Activated CD8-positive, alpha-beta memory T cell treated with anti-CD3 and anti-CD28 coated beads, Interleukin-2, amount 10 ng/mL, durations not matched to agents 7 days and 5 days (primary cell): ENCODE data around the gene KREMEN2. TPM values are rescaled to one million over a fixed set of nuclear protein-coding genes. Genes with fewer than 3 reads are reported as not detected.
"Not testable (repeated sequence)": the region's sequence is repeated elsewhere in the genome, so short reads cannot be mapped to it uniquely, and the experiment has no call there.

ENCODE experiments used
- ATAC-seq: fragments of 150-1000 bp; cut with Tn5 transposase; one replicate; pipeline ENCODE4 v1.10.0; 2021; ENCODE audit warnings: moderate library complexity
- CTCF ChIA-PET: fragments of 350-600 bp; sonication (Branson Sonifier 250); formaldehyde crosslinking; loops from one replicate; lab custom pipeline; 2021; ENCODE audit warnings: antibody characterized with exemption; lab: Charles Lee
- DNase-seq: peaks from one replicate; pipeline ENCODE4 v3.0.0-alpha.2; 2020
- H3K27ac Mint-ChIP-seq: one replicate; pipeline ENCODE4 v1.8.0; 2021; ENCODE audit warnings: mild to moderate bottlenecking, mixed read lengths
- H3K27me3 Mint-ChIP-seq: one replicate; pipeline ENCODE4 v1.8.0; 2021; ENCODE audit warnings: mixed read lengths
- H3K36me3 Mint-ChIP-seq: one replicate; pipeline ENCODE4 v1.8.0; 2021; ENCODE audit warnings: mild to moderate bottlenecking, mixed read lengths
- H3K4me1 Mint-ChIP-seq: one replicate; pipeline ENCODE4 v1.8.0; 2021; ENCODE audit warnings: mixed read lengths
- H3K4me3 Mint-ChIP-seq: one replicate; pipeline ENCODE4 v1.8.0; 2021; ENCODE audit warnings: mild to moderate bottlenecking, moderate library complexity, mixed read lengths
- H3K9me3 Mint-ChIP-seq: one replicate; pipeline ENCODE4 v1.8.0; 2022; ENCODE audit warnings: low read depth, mixed read lengths
- total RNA-seq, 2 experiments: library from RNA; stranded (reverse); gene quantifications; one replicate each; pipeline ENCODE4 v1.2.3, GENCODE V29; 2021

KREMEN2 gene
- total RNA-seq, 2 experiments from 2014 or later, result 0.35 to 0.40 TPM

DNA sequence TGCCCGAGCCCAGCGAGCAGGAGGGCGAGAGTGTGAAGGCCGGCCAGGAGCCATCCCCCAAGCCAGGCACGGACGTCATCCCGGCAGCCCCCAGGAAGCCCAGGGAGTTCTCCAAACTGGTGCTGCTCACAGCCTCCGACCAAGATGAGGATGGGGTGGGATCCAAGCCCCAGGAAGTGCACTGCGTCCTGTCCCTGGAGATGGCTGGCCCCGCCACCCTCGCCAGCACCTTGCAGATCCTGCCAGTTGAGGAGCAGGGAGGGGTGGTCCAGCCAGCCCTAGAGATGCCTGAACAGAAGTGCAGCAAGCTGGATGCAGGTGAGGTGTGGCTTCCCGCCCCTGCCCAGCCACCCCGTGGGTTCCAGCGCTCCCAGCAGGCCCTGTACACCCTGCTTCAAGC is 34.4 kb upstream of the KREMEN2 start:
- CTCF ChIA-PET, result no interaction called here
- no peak overlapping the region for H3K27ac Mint-ChIP-seq

DNA sequence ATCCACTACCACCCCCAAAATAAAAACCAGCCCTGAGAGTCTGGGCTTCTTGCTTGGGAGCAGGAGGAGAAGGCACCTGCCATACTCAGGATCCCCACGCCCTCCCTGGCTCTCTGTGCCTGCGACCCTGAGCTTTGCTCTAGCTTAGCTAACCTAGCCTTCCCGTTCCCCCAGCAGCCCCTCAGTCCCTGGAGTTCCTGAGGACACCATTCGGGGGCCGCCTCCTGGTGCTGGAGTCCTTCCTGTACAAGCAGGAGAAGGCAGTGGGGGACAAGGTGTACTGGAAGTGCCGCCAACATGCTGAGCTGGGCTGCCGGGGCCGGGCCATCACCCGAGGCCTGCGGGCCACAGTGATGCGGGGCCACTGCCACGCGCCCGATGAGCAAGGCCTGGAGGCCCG is 33.8 kb upstream of the KREMEN2 start:
- peaks cover 5% of the 10 kb centered on the region for H3K36me3 Mint-ChIP-seq
- H3K4me1 Mint-ChIP-seq, result peaks cover 13% of the 10 kb centered on the region
- H3K4me3 Mint-ChIP-seq, result no peak overlapping the region
- no peak for DNase-seq
- no peaks in the 10 kb centered on the region for H3K9me3 Mint-ChIP-seq
- CTCF ChIA-PET, result no interaction called here
- ATAC-seq, result no peak
- no peak overlapping the region for H3K27ac Mint-ChIP-seq
- H3K27me3 Mint-ChIP-seq, result no peaks in the 10 kb centered on the region

More for the DNA sequence above, 34.4 kb upstream of the KREMEN2 start:
- no peaks in the 10 kb centered on the region for H3K9me3 Mint-ChIP-seq
- H3K4me3 Mint-ChIP-seq, result no peak overlapping the region
- ATAC-seq (no peak), DNase-seq (no peak)
- H3K4me1 Mint-ChIP-seq, result peaks cover 13% of the 10 kb centered on the region
- H3K27me3 Mint-ChIP-seq, result no peaks in the 10 kb centered on the region
- H3K36me3 Mint-ChIP-seq, result peaks cover 5% of the 10 kb centered on the region

DNA sequence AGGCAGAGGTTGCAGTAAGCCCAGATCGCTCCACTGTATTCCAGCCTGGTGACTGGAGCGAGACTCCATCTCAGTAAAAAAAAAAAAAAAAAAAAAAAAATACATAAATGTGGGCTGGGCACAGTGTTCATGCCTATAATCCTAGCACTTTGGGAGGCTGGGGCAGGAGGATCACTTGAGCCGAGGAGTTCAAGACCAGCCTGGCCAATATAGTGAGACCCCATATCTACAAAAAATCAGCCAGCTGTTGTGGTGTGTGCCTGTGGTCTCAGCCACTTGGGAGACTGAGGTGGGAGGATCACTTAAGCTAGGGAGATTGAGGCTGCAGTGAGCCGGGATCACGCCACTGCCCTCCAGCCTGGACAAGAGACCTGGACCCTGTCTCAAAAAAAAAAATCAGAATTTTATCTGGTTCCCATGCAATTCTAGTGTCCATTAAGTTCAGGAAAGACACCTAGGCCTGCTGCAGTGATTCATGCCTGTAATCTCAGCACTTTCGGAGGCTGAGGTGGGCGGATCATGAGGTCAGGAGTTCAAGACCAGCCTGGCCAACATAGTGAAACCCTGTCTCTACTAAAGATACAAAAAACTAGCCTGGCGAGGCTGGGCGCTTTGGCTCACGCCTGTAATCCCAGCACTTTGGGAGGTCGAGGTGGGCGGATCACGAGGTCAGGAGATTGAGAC is 32.7 kb upstream of the KREMEN2 start:
- CTCF ChIA-PET, result interaction anchor here (0.7 to 1.2 kb wide), 2 partner anchors 12 to 32 kb away, joined by 3 to 4 read pairs; no protein-coding TSS in a partner anchor
- H3K27ac Mint-ChIP-seq, H3K27me3 Mint-ChIP-seq, DNase-seq, H3K9me3 Mint-ChIP-seq, H3K36me3 Mint-ChIP-seq, ATAC-seq, H3K4me3 Mint-ChIP-seq: not testable (repeated sequence)
- H3K4me1 Mint-ChIP-seq, result peaks cover 10% of the 10 kb centered on the region

DNA sequence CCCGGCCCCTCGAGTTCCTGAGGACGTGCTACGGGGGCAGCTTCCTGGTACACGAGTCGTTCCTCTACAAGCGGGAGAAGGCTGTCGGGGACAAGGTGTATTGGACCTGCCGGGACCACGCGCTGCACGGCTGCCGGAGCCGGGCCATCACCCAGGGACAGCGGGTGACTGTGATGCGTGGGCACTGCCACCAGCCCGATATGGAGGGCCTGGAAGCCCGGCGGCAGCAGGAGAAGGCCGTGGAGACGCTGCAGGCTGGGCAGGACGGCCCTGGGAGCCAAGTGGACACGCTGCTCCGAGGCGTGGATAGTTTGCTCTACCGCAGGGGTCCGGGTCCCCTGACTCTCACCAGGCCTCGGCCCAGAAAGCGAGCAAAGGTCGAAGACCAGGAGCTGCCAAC is 30.9 kb upstream of the KREMEN2 start:
- Mint-ChIP-seq H3K4me1 (no peaks in the 10 kb centered on the region), H3K36me3 (peaks cover 5% of the 10 kb centered on the region), H3K27ac (no peak overlapping the region), H3K9me3 (no peaks in the 10 kb centered on the region), H3K4me3 (no peak overlapping the region), H3K27me3 (no peaks in the 10 kb centered on the region)
- CTCF ChIA-PET, result no interaction called here
- ATAC-seq, result peak; percentile 12
- DNase-seq, result no peak

DNA sequence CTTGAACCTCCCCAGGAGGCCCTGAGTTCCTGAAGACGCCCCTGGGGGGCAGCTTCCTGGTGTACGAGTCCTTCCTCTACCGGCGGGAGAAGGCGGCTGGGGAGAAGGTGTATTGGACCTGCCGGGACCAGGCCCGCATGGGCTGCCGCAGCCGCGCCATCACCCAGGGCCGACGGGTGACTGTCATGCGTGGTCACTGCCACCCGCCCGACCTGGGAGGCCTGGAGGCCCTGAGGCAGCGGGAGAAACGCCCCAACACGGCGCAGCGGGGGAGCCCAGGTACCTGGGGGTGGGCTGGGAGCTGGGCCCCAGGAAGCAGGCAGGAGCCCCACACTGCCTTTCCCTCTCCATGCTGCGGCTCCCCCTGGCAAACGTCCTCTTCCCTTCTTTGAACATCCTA is 30.4 kb upstream of the KREMEN2 start:
- no peaks in the 10 kb centered on the region for H3K9me3 Mint-ChIP-seq
- CTCF ChIA-PET, result no interaction called here
- H3K36me3 Mint-ChIP-seq, result peaks cover 6% of the 10 kb centered on the region
- no peak for ATAC-seq
- no peak overlapping the region for H3K27ac Mint-ChIP-seq
- no peak for DNase-seq
- no peaks in the 10 kb centered on the region for H3K4me1 Mint-ChIP-seq
- no peaks in the 10 kb centered on the region for H3K27me3 Mint-ChIP-seq
- H3K4me3 Mint-ChIP-seq, result no peak overlapping the region

DNA sequence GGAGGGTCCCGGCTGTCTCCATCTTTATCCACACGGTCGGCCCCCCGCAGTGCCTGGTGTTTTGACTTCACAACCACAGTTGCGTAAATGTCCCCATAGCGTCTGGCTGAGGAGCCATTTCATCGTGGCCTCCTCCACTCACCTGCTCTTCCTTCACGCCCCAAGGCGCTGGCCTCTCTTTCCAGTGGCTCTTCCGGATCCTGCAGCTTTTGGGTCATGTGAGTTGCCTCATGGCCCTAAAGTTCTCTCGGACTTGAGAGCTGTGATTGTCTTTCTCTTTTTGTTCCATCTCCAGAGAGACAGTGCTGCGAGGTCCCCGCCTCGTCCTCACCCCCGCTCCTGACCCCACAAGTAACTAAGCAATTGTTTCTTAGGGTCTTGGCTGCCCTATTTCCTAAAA is 29.6 kb upstream of the KREMEN2 start:
- Mint-ChIP-seq H3K9me3 (no peaks in the 10 kb centered on the region), H3K27me3 (no peaks in the 10 kb centered on the region), H3K36me3 (peaks cover 10% of the 10 kb centered on the region), H3K4me3 (no peak overlapping the region), H3K4me1 (no peaks in the 10 kb centered on the region), H3K27ac (no peak overlapping the region)
- CTCF ChIA-PET, result no interaction called here
- DNase-seq (no peak), ATAC-seq (no peak)

DNA sequence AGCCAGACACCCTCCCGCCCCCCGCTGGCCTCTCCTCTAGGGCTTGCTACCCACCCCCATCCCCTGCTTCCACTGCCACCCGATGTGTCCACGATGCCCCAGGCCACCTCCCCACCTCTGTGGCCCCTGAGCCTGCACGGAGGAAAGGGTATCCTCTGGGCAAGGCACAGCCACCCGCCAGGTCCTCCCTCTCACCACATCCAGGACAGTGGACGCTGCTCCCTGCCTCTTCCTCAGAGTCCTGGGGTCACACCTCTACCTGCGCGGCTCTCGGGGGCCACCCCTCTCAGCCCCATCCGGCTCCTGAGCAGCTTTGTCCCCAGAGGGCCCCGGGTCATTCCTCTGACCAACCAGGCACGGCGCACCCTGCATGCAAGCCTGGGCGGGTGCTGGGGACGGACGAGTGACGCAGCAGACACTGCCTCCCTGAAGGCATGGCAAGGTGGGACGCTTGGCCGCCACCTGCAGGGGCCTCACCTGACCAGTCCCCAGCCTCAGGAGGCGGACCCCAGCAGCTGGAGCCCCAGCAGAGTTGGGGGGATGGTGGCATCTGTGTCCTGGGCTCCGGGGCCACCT is 27.6 kb upstream of the KREMEN2 start:
- Mint-ChIP-seq H3K4me3 (no peak overlapping the region), H3K36me3 (peaks cover 24% of the 10 kb centered on the region), H3K27ac (no peak overlapping the region), H3K9me3 (no peaks in the 10 kb centered on the region), H3K27me3 (no peaks in the 10 kb centered on the region), H3K4me1 (no peaks in the 10 kb centered on the region)
- CTCF ChIA-PET, result no interaction called here
- ATAC-seq, result no peak
- no peak for DNase-seq

DNA sequence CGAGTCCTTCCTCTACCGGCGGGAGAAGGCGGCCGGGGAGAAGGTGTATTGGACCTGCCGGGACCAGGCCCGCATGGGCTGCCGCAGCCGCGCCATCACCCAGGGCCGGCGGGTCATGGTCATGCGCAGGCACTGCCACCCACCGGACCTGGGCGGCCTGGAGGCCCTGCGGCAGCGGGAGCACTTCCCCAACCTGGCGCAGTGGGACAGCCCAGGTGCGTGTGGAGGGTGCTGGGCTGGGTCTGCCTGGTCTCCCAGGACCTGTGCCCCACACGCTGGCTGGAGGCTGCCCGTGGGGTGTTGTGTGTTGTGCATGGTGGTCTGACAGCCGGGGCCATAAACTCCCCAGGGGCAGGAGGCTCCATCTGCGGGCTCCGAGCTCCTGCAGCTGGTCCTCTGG is 26.9 kb upstream of the KREMEN2 start:
- H3K27me3 Mint-ChIP-seq, result no peaks in the 10 kb centered on the region
- peaks cover 24% of the 10 kb centered on the region for H3K36me3 Mint-ChIP-seq
- no peak overlapping the region for H3K4me3 Mint-ChIP-seq

DNA sequence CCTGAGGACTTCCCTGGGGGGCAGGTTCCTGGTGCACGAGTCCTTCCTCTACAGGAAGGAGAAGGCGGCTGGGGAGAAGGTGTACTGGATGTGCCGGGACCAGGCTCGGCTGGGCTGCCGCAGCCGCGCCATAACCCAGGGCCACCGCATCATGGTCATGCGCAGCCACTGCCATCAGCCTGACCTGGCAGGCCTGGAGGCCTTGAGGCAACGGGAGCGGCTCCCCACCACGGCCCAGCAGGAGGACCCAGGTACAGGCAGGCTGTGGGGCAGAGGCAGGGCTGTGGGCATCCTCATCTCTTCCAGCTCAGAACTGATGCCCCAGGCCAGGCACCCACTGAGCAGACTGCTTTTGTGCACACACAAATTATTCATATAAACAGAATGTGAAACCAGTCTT is 25.9 kb upstream of the KREMEN2 start:
- H3K27me3 Mint-ChIP-seq, result no peaks in the 10 kb centered on the region
- no peaks in the 10 kb centered on the region for H3K9me3 Mint-ChIP-seq
- ATAC-seq, result no peak
- peaks cover 24% of the 10 kb centered on the region for H3K36me3 Mint-ChIP-seq
- no peaks in the 10 kb centered on the region for H3K4me1 Mint-ChIP-seq
- no peak overlapping the region for H3K4me3 Mint-ChIP-seq
- no peak overlapping the region for H3K27ac Mint-ChIP-seq
- no peak for DNase-seq
- CTCF ChIA-PET, result no interaction called here

More for the DNA sequence above, 26.9 kb upstream of the KREMEN2 start:
- Mint-ChIP-seq H3K4me1 (no peaks in the 10 kb centered on the region), H3K27ac (no peak overlapping the region), H3K9me3 (no peaks in the 10 kb centered on the region)
- CTCF ChIA-PET, result no interaction called here
- ATAC-seq (no peak), DNase-seq (no peak)

DNA sequence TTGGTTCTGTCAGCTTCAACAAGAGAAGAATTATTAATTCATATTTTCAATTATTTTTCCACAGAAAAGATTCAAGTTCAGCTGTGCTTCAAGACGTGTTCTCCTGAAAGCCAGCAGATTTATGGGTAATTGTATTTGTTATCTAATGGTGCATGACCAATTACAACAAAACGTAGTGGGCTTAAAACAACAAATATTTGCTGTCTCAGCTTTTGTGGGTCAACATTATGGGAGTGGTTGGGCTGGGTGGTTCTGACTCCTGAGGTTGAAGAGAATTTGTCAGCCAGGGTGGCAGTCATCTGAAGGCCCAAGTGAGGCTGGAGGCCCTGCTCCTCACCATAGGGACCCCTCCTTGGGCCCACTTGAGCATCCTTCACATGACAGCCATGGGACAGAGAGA is 24.1 kb upstream of the KREMEN2 start:
- Mint-ChIP-seq H3K4me1 (no peaks in the 10 kb centered on the region), H3K27ac (no peak overlapping the region), H3K9me3 (no peaks in the 10 kb centered on the region), H3K36me3 (peaks cover 20% of the 10 kb centered on the region), H3K4me3 (no peak overlapping the region), H3K27me3 (no peaks in the 10 kb centered on the region)
- no peak for ATAC-seq
- no peak for DNase-seq
- CTCF ChIA-PET, result interaction anchor here (1.0 to 1.4 kb wide), 3 partner anchors 13 to 65 kb away, joined by 3 to 4 read pairs (median 3); partner anchors contain the start of gene PAQR4

DNA sequence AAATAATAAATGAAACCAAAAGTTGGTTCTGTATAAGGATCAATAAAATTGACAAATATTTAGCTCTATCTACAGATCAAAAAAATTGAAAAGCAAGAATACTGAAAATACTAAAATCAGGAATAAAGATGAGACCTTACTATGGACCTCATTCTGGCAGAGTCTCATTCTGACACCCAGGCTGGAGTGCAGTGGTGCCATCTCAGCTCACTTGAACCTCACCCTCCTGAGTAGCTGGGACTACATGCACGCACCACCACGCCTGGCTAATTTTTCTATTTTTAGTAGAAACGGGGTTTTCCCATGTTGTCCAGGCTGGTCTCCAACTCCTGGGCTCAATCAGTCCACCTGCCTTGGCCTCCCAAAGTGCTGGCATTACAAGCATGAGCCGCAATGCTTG is 22.0 kb upstream of the KREMEN2 start:
- Mint-ChIP-seq H3K36me3 (peaks cover 22% of the 10 kb centered on the region), H3K27ac (no peak overlapping the region), H3K27me3 (no peaks in the 10 kb centered on the region), H3K4me1 (no peaks in the 10 kb centered on the region), H3K4me3 (no peak overlapping the region), H3K9me3 (no peaks in the 10 kb centered on the region)
- DNase-seq, result no peak
- CTCF ChIA-PET, result interaction anchor here (1.0 to 3.9 kb wide), 2 partner anchors 15 to 31 kb away, joined by 3 to 20 read pairs; no protein-coding TSS in a partner anchor
- ATAC-seq, result no peak

DNA sequence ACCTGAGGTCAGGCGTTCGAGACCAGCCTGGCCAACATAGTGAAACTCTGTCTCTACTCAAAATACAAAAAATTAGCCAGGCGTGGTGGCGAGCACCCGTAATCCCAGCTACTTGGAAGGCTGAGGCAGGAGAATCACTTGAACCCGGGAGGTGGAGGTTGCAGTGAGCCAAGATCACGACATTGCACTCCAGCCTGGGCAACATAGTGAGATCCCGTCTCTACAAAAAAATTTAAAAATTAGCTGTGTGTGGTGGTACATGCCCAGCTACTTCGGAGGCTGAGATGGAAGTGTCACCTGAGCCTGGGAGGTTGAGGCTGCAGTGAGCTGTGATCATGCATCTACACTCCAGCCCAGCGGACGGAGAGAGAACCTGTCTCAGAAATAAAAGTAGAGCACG is 20.4 kb upstream of the KREMEN2 start:
- H3K4me1 Mint-ChIP-seq, ATAC-seq, H3K27me3 Mint-ChIP-seq, H3K4me3 Mint-ChIP-seq, H3K9me3 Mint-ChIP-seq, H3K27ac Mint-ChIP-seq, DNase-seq: not testable (repeated sequence)
- CTCF ChIA-PET, result interaction anchor here (3.9 kb wide), 1 partner anchor 17 kb away, joined by 20 read pairs; no protein-coding TSS in a partner anchor
- peaks cover 23% of the 10 kb centered on the region for H3K36me3 Mint-ChIP-seq

DNA sequence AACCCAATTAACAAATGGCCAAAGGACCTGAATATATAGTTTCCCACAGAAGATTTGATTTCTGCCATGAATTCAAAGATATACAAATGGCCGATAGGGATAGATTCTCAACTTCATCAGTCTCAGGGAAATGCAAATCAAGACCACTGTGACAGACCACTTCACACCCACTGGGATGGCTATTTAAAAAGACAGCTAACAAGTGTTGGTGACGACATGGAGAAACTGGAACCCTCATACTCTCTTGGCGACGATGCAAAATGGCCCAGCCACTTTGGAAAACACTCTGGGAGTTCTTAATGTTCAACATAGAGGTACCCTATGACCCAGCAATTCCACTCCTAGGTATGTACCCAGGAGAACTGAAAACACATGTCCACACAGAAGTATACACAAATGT is 17.4 kb upstream of the KREMEN2 start:
- CTCF ChIA-PET, result interaction anchor here (1.3 to 3.0 kb wide), 2 partner anchors 15 to 20 kb away, joined by 6 to 13 read pairs; no protein-coding TSS in a partner anchor
- DNase-seq (no peak), ATAC-seq (no peak)
- Mint-ChIP-seq H3K4me1 (no peaks in the 10 kb centered on the region), H3K27ac (no peak overlapping the region), H3K27me3 (no peaks in the 10 kb centered on the region), H3K9me3 (no peaks in the 10 kb centered on the region), H3K4me3 (no peak overlapping the region), H3K36me3 (peaks cover 5% of the 10 kb centered on the region)
